HG02943 (cell line): Measurements from ENCODE around the gene PDPK1.

Experiments
- ATAC-seq: cut with Tn5 transposase; IDR thresholded peaks from one replicate; pipeline ENCODE4 v1.9.1; 2021; ENCODE audit warnings: mild to moderate bottlenecking, low read depth, moderate library complexity; ENCODE audit not compliant: unreplicated experiment

The PDPK1 gene

GRCh38 chr16:2537451-2538379 lies at the start of gene PDPK1:
TSS of gene PDPK1 (plus strand) at chr16:2538021. CDS start at chr16:2538113, 92 bp downstream.
- peak; percentile 69 for ATAC-seq

- no peak for ATAC-seq
Observed at GRCh38 chr16:2489581-2489980, 48.2 kb upstream of the PDPK1 start.

DNA sequence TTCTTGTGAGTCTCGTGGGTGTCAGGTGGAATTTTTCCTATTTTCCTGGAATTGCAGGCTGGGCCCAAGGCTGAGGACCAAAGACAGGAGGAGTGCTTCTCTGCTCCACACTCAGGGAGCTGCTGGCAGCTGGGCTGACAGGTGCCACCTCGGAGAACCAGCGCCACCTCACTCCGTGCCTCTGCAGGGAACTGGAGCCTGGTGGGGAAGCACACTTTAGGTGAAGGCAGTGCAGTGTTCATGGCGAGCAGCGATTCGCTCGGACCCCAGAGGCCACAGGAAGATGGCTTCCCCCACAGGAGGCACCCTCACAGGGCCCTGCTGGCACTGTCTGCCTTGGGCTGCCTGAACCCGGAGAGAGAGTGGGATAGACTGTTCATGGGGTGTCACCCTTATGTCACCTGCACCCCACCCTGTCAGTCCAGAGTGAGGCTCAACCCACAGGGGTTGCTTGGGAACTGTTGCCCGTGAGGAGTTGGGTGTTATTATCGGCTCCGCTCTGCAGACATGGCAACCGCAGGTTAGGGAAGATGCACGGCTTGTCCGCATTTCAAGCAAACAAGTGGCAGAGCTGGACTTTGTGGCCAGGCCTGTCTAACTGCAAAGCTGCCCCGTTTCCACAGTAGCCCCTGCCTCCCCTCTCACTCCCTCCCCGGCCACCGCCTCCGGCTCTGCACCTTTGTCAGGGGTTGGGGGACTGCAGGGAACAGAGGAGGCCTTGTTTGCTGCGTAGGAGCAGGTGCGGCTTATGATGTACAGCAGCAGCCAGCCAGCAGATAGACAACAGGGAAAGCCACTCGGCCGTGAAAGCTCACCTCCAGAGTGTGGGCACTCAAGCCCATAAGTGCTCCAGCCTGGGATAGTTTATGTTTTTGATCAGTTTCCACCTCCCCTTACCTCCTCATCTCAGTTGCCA lies 47.4 kb upstream of the PDPK1 start:
- ATAC-seq: no peak

GRCh38 chr16:2492292-2492691 lies 45.5 kb upstream of the PDPK1 start:
- no peak for ATAC-seq

DNA sequence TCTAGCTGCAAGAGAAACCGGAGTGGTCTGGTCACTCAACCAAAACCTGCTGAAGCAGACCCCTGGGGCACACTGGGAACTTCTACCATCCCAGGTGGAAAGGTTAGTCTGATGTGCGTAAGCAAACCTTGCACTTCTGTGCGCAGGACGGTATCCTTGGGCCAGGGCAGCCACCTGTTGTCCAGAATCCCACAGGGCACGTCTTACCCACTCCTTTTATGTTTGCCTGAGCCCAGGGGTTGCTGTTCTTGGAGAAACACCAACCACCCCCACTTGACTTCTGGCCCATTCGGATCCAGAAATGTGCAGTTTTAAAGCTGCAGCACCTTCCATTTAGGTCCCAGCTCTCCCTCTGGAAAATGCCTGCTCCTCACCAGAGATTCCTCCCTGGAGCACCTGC lies 44.2 kb upstream of the PDPK1 start:
- ATAC-seq: no peak

GRCh38 chr16:2494616-2495015 lies 43.2 kb upstream of the PDPK1 start:
- no peak for ATAC-seq

DNA sequence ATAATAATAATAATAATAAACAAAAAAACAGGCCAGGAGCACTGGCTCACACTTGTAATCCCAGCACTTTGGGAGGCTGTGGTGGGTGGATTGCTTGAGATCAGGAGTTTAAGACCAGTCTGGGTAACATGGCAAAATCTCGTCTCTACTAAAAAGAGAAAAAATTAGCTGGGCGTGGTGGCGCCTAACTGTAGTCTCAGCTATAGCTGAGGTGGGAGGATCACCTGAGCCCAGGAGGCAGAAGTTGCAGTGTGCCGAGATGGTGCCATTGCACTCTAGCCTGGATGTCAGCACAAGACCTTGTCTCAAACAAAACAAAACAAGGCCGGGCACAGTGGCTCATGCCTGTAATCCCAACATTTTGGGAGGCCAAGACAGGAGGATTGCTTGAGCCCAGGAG lies 42.8 kb upstream of the PDPK1 start:
- ATAC-seq: no peak

GRCh38 chr16:2496223-2497115 lies 41.4 kb upstream of the PDPK1 start:
- no peak for ATAC-seq

GRCh38 chr16:2497116-2497630 lies 40.6 kb upstream of the PDPK1 start:
- ATAC-seq: no peak

- no peak for ATAC-seq
Observed at GRCh38 chr16:2497695-2498484, 39.9 kb upstream of the PDPK1 start.

DNA sequence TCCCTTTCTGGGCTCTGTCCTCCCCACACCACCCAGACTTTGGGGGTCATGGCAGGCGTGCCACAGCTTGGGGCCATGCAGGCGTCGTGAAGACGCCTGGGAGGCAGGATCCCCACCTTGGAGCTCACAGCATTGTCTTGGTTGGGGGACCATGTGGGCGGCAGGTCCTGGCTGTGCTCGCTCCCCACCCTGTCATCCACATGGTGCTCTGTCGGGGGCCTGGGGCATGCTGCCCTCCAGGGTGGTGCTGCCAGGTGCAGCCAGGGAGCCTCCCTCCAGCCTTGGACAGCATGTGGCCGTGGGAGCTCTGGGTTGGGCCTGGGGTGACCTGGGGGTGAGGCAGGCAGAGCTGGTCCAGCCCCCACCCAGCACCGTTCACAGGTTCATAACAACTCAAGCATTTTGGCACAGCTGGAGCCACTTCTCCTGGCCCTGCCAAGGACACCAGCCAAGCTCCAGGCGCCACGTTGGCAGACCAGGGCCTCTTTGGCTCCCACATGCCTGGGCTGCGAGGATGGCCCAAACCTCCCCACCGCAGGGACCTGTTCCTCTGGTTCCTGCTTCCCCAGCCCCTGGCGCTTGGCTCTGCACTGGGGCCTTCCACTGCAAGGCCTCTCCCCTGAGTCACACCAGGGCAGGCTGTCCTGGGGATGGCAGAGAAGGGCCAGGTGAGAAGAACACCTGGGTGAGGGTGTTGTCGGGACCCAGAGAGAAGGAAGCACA lies 39.1 kb upstream of the PDPK1 start:
- no peak for ATAC-seq

DNA sequence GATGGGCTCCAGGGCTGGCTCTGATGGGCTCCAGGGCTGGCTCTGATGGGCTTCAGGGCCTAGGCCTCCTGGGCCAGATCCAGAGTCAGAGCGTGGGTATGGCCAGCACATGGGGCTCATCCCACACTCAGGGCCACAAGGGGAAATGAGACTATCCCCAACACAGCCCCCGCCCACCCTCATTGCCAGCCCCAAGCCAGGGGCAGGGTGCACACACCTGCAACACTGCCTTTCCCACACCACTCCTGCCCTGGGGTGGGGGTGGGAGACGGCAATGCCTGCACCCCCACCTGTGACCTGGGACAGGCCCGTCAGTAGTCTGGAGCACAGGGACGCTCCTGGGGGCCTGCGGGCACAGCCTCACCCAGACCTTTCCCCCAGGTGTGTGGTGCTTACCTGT lies 38.4 kb upstream of the PDPK1 start:
- no peak for ATAC-seq

DNA sequence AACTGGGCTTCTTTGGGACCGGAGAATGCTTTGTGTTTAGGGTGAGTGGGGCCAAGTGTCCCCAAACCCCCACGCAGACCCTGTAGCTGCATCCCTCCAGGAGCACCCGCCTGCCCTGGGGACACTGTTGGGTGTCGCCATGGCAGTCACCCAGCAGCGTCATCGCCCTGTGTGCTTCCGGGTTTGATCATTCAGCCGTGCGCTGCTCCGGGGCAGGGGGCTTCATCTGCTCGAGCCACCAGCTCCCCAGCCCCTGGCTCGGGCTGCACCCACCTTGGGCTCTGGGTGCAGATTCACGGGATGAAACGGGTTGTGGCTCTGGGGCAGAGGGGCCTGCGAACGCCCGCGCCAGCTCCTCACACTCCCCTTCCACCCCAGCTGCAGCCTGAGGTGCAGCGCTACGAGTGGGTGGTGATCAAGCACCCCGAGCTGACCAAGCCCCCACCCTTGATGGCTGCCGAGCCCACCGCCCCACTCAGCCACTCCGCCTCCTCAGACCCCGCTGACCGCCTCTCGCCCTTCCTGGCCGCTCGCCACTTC lies 37.9 kb upstream of the PDPK1 start:
- ATAC-seq: no peak

DNA sequence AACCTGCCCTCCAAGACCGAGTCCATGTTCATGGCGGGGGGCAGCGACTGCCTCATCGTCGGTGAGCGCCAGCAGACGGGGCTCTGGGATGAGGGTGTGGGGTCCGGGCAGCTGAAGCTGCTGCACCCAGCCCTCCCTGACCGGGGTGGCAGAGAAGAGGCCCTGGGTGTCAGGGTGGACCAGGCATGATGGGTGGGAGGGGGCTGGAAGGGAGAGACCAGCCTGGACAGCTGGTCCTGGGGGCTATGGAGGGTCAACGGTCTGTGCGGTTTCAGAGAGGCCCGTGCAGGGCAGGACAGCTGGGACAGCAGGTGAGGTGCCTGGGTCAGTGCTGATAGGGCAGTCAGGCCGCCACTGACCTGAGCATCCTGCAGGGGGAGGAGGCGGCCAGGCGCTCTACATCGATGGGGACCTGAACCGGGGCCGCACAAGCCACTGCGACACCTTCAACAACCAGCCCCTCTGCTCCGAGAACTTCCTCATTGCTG lies 37.3 kb upstream of the PDPK1 start:
- ATAC-seq: no peak

DNA sequence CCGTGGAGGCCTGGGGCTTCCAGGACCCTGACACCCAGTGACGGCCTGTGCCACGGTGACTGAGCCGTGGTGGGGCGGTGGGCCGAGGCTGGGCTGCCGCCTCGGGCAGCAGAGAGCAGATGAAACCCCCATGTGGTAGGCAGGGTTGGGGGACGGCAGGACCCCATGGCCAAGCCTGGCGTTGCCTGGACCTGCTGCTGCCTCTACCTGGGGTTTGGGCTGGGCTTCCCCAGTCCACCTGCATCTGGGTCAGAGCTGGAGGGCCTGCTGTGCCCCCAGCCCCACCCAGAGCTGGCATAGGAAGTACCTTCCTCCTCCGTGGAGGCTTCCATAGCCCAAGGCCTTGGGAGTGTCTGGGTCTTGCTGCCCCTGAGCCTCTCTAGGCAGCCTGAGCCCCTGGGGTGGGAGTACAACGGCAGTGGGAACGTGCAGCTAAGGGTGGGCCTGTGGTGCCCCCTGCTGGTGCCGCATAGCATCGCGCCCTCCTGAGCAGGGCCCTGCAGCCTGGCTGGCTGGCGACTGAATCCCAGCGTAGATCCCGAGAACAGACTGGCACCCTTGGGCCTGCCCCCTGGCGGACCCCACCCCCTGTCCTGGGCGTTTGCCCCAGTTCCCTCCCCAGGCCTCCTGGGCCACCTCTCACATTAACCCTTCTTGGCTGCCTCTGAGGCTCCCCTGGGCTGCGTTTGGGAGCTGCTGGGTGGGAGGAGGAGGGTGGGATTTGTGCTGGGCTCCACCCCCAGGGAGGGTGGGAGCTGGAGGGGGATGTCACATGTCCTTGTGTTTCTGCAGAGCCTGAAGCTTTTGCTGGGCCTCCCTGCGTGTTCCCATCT lies 36.7 kb upstream of the PDPK1 start:
- no peak for ATAC-seq

GRCh38 chr16:2501946-2502895 lies 35.6 kb upstream of the PDPK1 start:
- ATAC-seq: no peak
